A549 treated with ZK216348 at 1 μM for 4 hours (cell line): ENCODE data around the gene CCDC191. TPM values are rescaled to one million over a fixed set of nuclear protein-coding genes. Genes with fewer than 3 reads are reported as not detected.

Source experiments
- total RNA-seq: library from RNA; stranded (reverse); fragments of 200-300 nt; extraction: Qiagen RNA extraction; gene quantifications from 5 replicates; pipeline ENCODE4 v1.2.3, GENCODE V29; 2022; ENCODE audit warnings: low read depth

Gene CCDC191
- total RNA-seq, result 1.4 to 3.7 TPM (median 1.9 TPM) in 5 replicates

DNA sequence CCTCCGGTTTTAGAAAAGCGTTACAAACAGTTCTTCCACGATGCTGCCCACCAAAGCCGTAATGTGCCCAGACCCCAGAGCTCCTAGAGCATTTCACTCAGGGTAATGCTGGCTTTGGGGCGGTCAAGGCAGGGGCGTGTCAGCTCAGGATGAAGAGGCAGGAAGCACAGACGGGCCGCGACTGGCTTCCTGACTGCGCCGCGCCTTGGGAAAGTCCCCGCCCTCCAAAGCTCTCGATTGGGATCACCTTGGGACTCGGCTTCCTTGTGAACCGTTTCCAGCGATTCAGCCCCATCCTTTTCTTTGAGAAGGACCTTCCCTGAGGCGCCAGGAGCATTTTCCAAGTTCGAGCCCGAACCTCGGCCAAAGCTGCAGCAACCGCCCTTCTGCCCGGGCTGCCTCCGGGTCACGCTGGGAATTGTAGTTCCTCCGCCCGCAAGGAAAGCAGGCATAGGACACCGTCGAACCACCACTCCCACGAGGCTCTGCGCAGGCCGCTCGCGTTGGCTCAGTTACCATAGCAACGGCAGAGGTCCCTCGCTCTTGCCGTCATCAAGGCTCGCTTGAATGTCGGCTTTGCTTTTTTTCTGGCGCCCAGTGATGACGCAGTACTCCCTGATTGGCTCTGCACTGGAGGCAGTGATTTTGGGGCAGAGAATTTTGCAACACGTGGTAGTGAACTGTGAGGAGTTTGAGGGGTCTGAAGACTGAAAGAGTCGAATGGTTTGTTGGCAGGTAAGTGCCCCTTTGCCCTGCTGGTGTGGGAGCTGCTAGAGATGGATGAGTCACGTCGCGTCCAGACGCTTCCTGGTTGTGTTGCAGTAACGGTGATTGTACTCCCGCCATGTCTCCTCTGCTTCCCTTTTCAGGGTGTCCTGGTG, at the start of gene CCDC191, which contains the start of gene QTRT2:
CCDC191 (minus strand) TSS at position 397 of the 881 bp plus-strand sequence; CDS start at position 337, 60 bp downstream.
QTRT2 (plus strand) TSS at position 608 of the 881 bp plus-strand sequence. CDS start 8,521 bp downstream, outside the sequence.

GRCh38 chr3:113947372-113948014, 108.8 kb downstream of the CCDC191 start, which contains the start of gene ZDHHC23:
Gene ZDHHC23, plus strand, starts transcription at chr3:113948013. Its CDS starts 790 bp downstream, at chr3:113948803.

Other genes starting within 250 kb of the CCDC191 start
- 0.23 to 2.3 TPM (median 0.54 TPM) in 5 replicates for gene GRAMD1C, start 217.7 kb downstream of the CCDC191 start, total RNA-seq
- 3.1 to 4.0 TPM (median 3.8 TPM) in 5 replicates for gene ZDHHC23, start 108.5 kb downstream of the CCDC191 start, total RNA-seq
- 20.4 to 33.0 TPM (median 22.2 TPM) in 5 replicates for gene QTRT2, start 211 bp upstream of the CCDC191 start, total RNA-seq
- not detected in 5 replicates for gene DRD3, start 122.5 kb upstream of the CCDC191 start, total RNA-seq
- gene ZNF80, start 181.1 kb upstream of the CCDC191 start, total RNA-seq, result not detected in 5 replicates
- not detected in 5 replicates for gene TIGIT, start 237.5 kb upstream of the CCDC191 start, total RNA-seq